GM20000 (cell line): ENCODE data around the gene GNRHR.

Experiments
- DNase-seq: peaks from one replicate; pipeline ENCODE4 v3.0.0; 2012; ENCODE audit warnings: low spot score
- TF ChIP-seq, protein P1 (sequence below): IDR thresholded peaks from 2 replicates; pipeline ENCODE4 v1.5.1; 2012; ENCODE audit warnings: mild to moderate bottlenecking, control low read depth; ENCODE audit errors: extremely low read depth, missing control alignments

Gene GNRHR, protein sequence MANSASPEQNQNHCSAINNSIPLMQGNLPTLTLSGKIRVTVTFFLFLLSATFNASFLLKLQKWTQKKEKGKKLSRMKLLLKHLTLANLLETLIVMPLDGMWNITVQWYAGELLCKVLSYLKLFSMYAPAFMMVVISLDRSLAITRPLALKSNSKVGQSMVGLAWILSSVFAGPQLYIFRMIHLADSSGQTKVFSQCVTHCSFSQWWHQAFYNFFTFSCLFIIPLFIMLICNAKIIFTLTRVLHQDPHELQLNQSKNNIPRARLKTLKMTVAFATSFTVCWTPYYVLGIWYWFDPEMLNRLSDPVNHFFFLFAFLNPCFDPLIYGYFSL

DNA sequence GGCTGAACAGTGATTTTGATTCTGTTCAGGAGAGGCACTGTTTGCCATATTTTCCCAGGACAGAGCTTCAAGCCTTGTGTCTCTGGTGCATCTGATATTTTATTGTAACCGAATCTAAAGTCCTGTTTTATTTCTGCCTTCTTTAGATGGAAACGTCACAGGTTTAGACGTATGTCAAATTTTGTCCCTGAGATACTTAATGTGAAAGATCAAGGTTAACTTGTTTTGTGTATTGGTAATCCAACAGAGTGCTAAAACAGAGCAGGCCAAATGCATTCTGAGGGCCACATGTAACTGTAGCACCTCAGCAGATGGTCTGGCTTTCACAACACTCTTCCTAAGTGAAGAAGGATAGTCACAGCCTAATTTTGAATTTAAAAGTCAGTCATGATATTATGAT, at the start of gene GNRHR:
Gene GNRHR (minus strand): TSS at position 101 of the 400 bp plus-strand sequence. CDS start 53 bp downstream, at position 48.
- no peak for DNase-seq
- TF ChIP-seq, protein P1, sequence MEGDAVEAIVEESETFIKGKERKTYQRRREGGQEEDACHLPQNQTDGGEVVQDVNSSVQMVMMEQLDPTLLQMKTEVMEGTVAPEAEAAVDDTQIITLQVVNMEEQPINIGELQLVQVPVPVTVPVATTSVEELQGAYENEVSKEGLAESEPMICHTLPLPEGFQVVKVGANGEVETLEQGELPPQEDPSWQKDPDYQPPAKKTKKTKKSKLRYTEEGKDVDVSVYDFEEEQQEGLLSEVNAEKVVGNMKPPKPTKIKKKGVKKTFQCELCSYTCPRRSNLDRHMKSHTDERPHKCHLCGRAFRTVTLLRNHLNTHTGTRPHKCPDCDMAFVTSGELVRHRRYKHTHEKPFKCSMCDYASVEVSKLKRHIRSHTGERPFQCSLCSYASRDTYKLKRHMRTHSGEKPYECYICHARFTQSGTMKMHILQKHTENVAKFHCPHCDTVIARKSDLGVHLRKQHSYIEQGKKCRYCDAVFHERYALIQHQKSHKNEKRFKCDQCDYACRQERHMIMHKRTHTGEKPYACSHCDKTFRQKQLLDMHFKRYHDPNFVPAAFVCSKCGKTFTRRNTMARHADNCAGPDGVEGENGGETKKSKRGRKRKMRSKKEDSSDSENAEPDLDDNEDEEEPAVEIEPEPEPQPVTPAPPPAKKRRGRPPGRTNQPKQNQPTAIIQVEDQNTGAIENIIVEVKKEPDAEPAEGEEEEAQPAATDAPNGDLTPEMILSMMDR: no peak

DNA sequence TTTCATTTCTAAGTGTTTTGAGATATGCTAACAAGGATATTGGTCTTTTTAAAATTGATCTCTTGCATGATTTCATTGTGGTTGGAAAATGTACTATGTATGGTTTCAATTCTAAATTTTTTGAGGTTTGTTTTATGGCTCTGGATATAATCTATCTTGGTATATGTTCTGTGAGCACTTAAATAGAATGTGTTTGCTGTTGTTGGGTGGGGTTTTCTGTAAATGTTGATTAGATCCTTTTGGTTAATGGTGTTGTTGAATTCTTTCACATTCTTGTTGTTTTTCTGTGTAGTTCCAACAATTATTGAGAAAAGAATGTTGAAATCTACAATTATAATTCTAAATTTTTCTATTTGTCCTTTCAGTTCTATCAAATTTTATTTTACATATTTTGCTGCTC, 42.6 kb upstream of the GNRHR start:
- TF ChIP-seq, protein P1: no peak
- DNase-seq: no peak

DNA sequence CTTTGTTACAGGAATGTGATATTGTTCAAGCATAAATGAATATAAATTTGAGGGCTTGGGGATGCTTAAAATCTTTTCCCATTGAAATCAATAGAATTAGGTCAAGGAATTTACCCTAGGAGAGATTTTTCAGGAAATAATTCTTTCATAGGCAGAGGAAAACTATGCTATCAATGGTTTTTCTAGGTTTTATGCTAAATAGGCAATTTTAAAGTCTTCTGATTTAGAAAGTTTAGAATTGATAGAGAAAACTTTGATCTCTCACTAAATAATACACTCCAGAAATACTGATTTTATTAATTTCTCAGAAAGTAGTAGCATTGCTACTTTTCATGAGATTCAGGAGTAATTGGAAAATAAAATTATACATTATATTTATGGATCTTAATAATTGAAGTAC, 36.5 kb upstream of the GNRHR start:
- TF ChIP-seq, protein P1: no peak
- DNase-seq: no peak

DNA sequence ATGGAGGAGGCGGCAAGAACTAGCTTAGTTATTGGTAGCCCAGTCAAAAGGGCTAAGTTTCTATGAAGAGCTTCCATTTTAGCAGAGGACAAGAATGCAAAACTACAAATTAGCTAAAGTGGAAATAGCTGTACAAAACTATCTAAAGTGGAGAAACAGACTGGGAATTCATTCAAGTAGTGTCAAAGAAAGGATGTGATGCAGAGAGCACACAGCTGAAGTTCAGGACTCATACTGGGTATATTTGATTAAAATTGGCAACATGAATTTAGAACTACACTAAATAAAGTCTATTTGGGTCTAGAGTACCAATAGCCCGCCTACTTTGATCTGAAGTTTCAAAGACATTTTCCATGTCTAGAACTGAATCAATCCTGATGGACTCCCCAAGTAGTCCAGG, 33.1 kb upstream of the GNRHR start:
- TF ChIP-seq, protein P1: no peak
- no peak for DNase-seq

DNA sequence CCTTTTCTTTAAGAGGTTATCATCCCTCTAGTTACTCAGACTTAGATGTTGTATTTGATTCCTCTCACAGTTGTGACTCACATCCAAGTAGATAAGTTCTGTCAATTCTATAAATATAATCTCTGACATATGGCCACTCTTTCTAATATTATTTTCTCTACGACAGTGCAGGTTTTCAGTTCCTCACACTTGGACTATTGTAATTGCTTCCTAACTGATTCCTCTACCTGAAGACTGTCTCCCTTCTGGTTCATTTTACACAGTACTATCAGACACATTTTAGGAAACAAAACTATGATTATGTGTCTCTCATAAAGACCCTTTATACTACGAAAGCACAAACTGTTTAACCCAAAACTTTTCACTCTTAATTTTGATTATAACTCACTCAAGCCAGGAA, 31.3 kb upstream of the GNRHR start:
- TF ChIP-seq, protein P1: no peak
- no peak for DNase-seq

DNA sequence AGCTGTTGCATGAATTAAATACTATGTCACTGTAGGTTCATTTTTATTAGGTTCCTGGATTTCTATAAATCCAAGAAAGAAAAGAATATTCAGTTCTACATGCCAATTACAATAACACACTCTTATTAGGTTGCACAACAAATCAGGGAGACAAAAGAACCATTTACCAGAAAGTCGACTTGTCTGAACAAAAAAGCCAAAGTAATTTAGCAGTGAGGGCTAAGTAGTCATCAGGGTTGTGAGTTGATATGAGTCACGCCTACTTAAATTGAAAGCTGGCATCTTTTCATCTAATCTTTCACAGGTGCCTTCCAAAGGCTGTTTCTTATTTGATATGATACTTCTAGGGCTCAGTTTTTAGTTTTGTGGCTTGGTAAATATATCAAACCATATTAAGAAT, 25.4 kb upstream of the GNRHR start:
- no peak for DNase-seq

DNA sequence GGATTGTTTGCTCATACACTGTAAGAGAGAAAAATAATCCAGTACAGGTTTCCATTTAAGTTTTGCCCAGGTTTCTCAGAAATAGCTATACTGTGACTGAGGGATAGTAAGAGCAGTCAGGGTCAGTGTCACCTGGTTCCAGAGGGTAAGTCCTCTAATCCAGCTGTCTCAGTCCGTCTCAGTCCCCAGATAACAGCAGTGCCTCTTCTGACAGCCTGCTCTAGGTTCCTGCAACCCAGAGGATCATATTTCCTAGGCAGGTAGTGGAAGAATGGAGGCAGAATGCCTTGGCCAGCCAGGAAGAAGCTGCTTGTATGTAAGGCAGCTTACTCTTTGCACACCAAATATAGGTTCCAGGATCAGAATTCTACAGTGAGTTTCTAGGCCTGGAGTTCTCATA, 22.6 kb upstream of the GNRHR start:
- TF ChIP-seq, protein P1: no peak
- no peak for DNase-seq

More for the DNA sequence above, 25.4 kb upstream of the GNRHR start:
- TF ChIP-seq, protein P1: no peak
